Astrocyte of the cerebellum (primary cell): ENCODE measurements around the gene IKZF3.
"Not testable (repeated sequence)": the region's sequence is repeated elsewhere in the genome, so short reads cannot be mapped to it uniquely, and the experiment has no call there.

Experiments used
- DNase-seq: peaks from one replicate; pipeline ENCODE4 v3.0.0-alpha.2; 2011; ENCODE audit warnings: low read depth
- H3K4me3 ChIP-seq: 2 replicates; pipeline ENCODE4 v1.5.1; 2011; ENCODE audit warnings: mild to moderate bottlenecking, low read depth, low read length, moderate library complexity
- in situ Hi-C: cut with HindIII; loops from 2 replicates; pipeline ENCODE4 v1.10.0; 2017; ENCODE audit warnings: low sequenced_read_pairs
- TF ChIP-seq, protein P1 (sequence below): IDR thresholded peaks from 2 replicates; pipeline ENCODE4 v1.5.1; 2012; ENCODE audit warnings: low read length, low read depth, moderate library complexity, mild to moderate bottlenecking; ENCODE audit errors: missing control alignments

Gene IKZF3

DNA sequence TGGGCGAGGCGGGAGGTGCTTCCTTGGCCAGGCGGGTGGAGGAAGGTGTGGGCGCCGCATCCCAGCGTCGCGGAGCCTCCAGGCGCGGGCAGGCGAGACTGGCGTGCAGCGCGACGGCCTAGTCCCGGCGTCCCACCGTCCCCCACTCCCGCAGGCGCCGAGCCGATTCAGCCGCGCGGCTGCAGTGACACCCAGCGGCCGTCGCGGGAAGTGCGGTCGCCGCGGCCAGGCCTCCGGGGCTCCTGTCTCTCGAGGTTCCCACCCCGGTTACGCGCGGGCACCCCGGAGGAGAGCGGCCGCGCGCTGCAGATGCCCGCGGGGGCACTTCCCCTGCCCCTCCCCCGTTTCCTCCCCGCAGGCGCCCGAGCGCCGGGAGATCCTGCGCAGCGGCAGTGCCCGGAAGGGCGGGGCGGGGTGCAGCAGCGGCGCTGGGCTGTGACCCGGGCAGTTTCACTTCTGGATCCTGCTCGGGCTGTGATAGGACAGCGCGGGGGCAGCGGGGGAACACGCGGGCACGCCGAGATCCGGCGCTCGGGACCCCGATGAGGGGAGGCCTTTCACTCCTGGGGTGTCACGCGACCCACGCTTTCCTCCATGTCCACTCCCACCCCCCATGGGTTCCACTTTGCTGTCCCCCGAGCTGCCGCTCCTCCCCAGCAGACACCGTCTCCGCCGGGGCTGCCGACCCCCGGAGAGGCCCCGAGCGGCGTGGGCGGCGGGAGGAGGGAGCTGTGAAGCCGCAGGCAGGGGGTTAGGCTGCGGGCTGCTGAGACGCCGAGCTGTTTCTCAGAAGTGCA is 109.8 kb downstream of the IKZF3 start:
- TF ChIP-seq, protein P1, sequence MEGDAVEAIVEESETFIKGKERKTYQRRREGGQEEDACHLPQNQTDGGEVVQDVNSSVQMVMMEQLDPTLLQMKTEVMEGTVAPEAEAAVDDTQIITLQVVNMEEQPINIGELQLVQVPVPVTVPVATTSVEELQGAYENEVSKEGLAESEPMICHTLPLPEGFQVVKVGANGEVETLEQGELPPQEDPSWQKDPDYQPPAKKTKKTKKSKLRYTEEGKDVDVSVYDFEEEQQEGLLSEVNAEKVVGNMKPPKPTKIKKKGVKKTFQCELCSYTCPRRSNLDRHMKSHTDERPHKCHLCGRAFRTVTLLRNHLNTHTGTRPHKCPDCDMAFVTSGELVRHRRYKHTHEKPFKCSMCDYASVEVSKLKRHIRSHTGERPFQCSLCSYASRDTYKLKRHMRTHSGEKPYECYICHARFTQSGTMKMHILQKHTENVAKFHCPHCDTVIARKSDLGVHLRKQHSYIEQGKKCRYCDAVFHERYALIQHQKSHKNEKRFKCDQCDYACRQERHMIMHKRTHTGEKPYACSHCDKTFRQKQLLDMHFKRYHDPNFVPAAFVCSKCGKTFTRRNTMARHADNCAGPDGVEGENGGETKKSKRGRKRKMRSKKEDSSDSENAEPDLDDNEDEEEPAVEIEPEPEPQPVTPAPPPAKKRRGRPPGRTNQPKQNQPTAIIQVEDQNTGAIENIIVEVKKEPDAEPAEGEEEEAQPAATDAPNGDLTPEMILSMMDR = peak; percentile 77

DNA sequence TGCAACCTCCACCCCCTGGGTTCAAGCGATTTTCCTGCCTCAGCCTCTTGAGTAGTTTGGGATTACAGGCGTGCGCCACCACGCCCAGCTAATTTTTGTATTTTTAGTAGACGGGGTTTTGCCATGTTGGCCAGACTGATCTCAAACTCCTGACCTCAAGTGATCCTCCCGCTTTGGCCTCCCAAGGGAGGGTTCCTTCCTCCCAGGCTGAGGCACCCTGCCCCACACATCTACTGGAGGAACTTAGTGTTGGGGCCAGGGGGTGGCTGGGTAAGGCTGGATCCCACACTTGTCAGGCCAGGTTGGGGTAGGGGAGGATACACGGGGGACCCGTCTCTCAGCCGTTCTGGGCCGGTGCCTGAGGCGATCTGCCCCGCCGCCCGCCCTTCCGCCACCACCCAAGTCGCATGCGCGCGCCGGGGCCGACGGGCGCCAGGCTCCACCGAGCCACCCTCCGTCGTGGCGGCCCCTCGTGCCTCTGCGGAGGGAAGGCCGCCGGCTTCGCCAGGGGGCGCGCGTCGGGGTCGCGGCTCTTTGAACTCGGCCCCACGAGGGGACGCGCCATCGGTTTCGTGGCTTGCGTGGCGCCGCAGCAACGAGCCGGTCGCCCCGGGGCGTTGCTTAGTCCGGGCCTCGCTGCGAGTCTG is 110.5 kb downstream of the IKZF3 start:
- DNase-seq = no peak
- peak overlapping the region; percentile 53 for H3K4me3 ChIP-seq
- in situ Hi-C loops = no loop called here
- TF ChIP-seq, protein P1 = no peak

More for the DNA sequence above, 109.8 kb downstream of the IKZF3 start:
- DNase-seq = no peak
- peak overlapping the region; percentile 53 for H3K4me3 ChIP-seq
- in situ Hi-C loops = no loop called here

DNA sequence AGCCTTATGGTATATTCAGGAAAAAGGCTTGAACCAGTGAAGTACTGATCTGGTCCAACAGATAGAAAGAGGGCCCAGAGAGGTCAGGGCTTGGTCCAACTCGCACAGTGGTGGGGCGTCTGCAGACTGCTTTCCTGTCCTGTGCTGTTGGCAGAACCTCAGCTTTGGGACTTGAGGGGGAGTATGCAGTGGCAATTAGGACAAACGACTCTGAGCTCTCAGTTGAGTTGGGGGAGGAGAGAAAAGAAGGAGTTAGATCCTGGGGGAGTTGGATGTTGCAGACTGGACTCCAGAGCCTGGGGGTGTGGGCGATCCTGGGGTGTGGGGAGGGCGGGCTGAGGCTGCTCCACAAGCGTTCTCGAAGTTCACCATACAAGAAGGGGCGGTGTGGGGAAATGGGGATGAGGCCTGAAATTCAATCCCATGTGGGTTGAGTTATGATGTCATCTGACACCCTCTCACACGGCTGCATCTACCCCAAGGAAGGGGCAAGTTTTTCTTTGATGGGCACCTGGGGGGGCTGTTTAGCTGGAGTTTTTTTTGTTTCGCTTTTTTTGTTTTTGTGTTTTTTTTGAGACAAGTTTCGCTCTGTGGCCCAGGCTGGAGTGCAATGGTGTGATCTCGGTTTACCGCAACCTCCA is 111.8 kb downstream of the IKZF3 start:
- no peak overlapping the region for H3K4me3 ChIP-seq
- no peak for DNase-seq
- TF ChIP-seq, protein P1 = no peak
- in situ Hi-C loops = no loop called here

DNA sequence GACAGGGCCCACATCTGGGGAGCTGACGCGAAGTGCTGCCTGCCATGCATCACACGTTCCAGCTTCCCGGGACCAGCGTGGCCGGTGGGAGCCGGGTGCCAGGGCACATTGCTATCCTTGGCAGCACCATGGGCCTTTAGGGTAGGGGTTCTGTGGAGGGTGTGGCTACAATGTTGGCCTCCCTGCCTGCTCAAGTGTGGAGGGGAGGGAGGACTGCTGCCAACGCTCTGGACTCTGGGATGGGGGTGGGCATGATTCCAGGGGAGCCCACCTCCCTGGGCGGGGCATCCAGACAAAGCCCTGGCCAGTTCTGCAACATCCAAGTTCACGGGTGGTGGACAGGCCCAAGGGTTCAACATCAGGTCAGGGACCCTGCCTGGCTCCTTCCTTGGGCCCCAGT is 112.5 kb downstream of the IKZF3 start:
- in situ Hi-C loops = no loop called here
- DNase-seq = no peak
- H3K4me3 ChIP-seq = no peak overlapping the region
- TF ChIP-seq, protein P1 = no peak

DNA sequence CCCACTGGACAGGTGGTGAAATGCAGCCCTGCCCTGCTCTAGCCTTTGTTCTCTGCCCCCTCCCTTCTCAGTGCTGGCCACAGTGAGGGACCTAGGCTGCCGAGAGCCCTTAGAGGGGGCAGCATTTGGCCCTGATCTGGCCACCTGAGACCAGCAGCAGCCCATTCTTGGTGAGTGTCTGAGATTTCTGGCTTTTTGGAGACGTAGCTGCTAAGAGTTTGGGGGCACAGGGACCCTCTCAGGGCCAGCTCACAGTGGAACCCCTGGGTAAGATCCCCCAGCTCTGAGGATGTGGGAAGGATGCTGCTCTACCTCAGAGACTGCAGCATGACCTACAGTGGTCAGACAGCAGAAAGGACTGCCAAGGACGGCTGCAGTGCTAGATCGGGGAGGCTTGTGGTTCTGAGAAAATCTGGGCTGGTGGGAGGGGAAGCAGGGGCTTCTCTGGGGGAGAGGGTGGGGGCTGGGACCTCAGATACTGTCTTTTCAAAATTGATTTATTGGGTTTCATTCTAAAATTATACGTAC is 113.0 kb downstream of the IKZF3 start:
- TF ChIP-seq, protein P1 = no peak
- no peak for DNase-seq
- H3K4me3 ChIP-seq = no peak overlapping the region
- in situ Hi-C loops = no loop called here

DNA sequence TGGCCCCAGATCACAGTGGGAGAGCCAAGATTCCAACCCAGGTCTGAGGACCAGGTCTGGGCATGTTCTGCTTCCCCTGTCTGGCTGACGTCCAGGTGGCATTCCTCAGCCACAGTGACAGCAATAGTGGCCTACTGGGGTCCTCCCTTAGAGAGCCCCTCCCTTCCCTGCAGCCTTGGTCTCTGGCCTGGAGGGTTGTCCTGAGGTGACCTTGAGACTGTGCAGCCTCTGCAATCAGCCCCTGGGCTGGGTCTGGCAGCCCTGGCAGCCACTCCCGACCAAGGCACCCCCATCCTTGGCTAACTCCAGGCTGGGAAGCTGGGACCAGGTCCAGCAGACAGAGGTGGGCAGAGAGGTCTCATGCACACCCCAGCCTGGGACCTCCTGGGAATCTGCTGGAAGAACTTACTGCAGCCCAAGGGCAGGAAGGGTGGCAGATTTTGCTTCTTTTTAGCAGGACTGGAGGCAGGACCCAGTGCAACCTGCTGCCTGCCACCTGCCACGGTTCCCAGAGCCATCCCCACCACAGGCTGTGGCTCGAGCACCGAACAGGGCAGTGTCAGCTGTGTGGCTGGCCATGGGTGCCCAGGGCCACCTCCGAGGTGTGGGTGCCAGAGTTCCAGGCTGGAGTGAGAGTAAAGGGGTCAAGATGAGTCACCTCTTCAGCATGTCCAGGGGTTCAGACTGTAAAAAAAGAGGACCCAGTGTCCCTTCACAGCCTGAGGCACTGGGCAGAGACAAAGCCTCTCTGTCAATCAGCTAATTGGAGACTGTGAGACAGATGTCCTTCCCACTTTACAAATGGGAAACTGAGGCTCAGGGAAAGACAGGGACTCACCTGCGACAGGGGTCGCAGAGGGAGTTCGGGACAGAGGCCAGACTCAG is 113.7 kb downstream of the IKZF3 start:
- TF ChIP-seq, protein P1 = no peak
- H3K4me3 ChIP-seq = no peak overlapping the region
- in situ Hi-C loops = no loop called here
- no peak for DNase-seq

DNA sequence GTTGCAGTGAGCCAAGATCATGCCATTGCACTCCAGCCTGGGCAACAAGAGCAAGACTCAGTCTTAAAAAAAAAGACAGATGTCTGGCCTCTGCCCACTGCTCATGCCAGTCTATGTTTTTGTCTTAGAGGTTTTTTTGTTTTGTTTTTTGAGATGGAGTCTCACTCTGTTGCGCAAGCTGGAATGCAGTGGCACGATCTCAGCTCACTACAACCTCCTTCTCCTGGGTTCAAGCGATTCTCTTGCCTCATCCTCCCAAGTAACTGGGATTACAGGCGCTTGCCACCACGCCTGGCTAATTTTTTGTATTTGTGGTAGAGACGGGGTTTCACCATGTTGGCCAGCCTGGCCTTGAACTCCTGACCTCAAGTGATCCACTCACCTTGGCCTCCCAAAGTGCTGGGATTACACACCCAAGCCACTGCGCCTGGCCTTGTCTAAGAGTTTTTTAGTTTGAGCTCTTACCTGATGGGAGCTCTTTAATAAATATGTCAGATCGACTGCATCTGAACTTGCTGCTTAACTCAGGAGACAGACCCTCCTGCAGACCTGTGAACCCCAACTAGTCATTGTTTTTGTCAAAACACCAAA is 115.6 kb downstream of the IKZF3 start:
- in situ Hi-C loops, H3K4me3 ChIP-seq, DNase-seq: not testable (repeated sequence)
